OCI-M1 (cell line): ENCODE results near the gene DDX54.
"Not testable (repeated sequence)": the region's sequence is repeated elsewhere in the genome, so short reads cannot be mapped to it uniquely, and the experiment has no call there.

Source experiments
- DNase-seq: peaks from one replicate; lab custom pipeline; 2025; lab: John Stamatoyannopoulos, UW

The DDX54 gene

GRCh38 chr12:113138826-113139225 lies 46.5 kb downstream of the DDX54 start:
- no peak for DNase-seq

- no peak for DNase-seq
These were observed 47.2 kb downstream of the DDX54 start for GRCh38 chr12:113137861-113138783.

GRCh38 chr12:113136990-113137511 lies 48.2 kb downstream of the DDX54 start:
- no peak for DNase-seq

GRCh38 chr12:113136128-113136989 lies 48.9 kb downstream of the DDX54 start:
- DNase-seq: peak; percentile 89

- peak; percentile 54 for DNase-seq
These were observed 49.8 kb downstream of the DDX54 start, which contains the start of gene RASAL1 for GRCh38 chr12:113135178-113136127. RASAL1 (minus strand) TSS chr12:113135761; CDS start chr12:113135462, 299 bp downstream.

GRCh38 chr12:113134521-113134951 lies 50.7 kb downstream of the DDX54 start:
- no peak for DNase-seq

GRCh38 chr12:113134071-113134470 lies 51.2 kb downstream of the DDX54 start:
- DNase-seq: no peak

- no peak for DNase-seq
These were observed 51.6 kb downstream of the DDX54 start for GRCh38 chr12:113133666-113134065.

GRCh38 chr12:113133036-113133435 lies 52.2 kb downstream of the DDX54 start:
- peak; percentile 10 for DNase-seq

GRCh38 chr12:113131556-113131955 lies 53.7 kb downstream of the DDX54 start:
- DNase-seq: no peak

GRCh38 chr12:113130457-113131135 lies 54.7 kb downstream of the DDX54 start:
- DNase-seq: no peak

GRCh38 chr12:113129664-113130456 lies 55.4 kb downstream of the DDX54 start:
- no peak for DNase-seq

- no peak for DNase-seq
These were observed 56.2 kb downstream of the DDX54 start for GRCh38 chr12:113128802-113129663.

GRCh38 chr12:113127791-113128199 lies 57.5 kb downstream of the DDX54 start:
- DNase-seq: no peak

GRCh38 chr12:113120670-113121370 lies 64.5 kb downstream of the DDX54 start:
- no peak for DNase-seq

- DNase-seq: no peak
These were observed 65.2 kb downstream of the DDX54 start for GRCh38 chr12:113119980-113120669.

GRCh38 chr12:113118142-113118541 lies 67.1 kb downstream of the DDX54 start:
- DNase-seq: no peak

GRCh38 chr12:113117684-113118083 lies 67.6 kb downstream of the DDX54 start:
- not testable (repeated sequence) for DNase-seq
